HG02623 (cell line): ENCODE data around the gene PTPN14.

Experiments used
- ATAC-seq: cut with Tn5 transposase; IDR thresholded peaks from one replicate; pipeline ENCODE4 v1.9.1; 2021; ENCODE audit warnings: moderate library complexity; ENCODE audit not compliant: unreplicated experiment

PTPN14 gene

GRCh38 chr1:214318356-214318755, 233.0 kb downstream of the PTPN14 start:
- ATAC-seq = no peak

- no peak for ATAC-seq
These were observed 233.7 kb downstream of the PTPN14 start for GRCh38 chr1:214317734-214318133.

GRCh38 chr1:214317300-214317699, 234.1 kb downstream of the PTPN14 start:
- ATAC-seq = no peak

GRCh38 chr1:214316593-214316992, 234.8 kb downstream of the PTPN14 start:
- ATAC-seq = no peak

- no peak for ATAC-seq
These were observed 237.1 kb downstream of the PTPN14 start for GRCh38 chr1:214314178-214314843.

- no peak for ATAC-seq
These were observed 238.8 kb downstream of the PTPN14 start for GRCh38 chr1:214312530-214313051.

GRCh38 chr1:214310777-214311690, 240.4 kb downstream of the PTPN14 start:
- no peak for ATAC-seq

- no peak for ATAC-seq
These were observed 241.4 kb downstream of the PTPN14 start for GRCh38 chr1:214310010-214310409.

- no peak for ATAC-seq
These were observed 245.1 kb downstream of the PTPN14 start for GRCh38 chr1:214306269-214306668.

GRCh38 chr1:214305164-214305751, 246.1 kb downstream of the PTPN14 start:
- ATAC-seq = no peak

GRCh38 chr1:214303141-214303930, 248.1 kb downstream of the PTPN14 start:
- ATAC-seq = no peak

GRCh38 chr1:214301526-214301925, 249.9 kb downstream of the PTPN14 start:
- no peak for ATAC-seq

GRCh38 chr1:214300149-214300780, 251.1 kb downstream of the PTPN14 start:
- no peak for ATAC-seq
